OCI-LY1 (cell line): ENCODE data around the gene NRG2.

Source experiments
- H2AFZ ChIP-seq: fragments of 200-600 bp; sonication (generic), shearing (Covaris generic); 2 replicates; pipeline ENCODE4 v1.6.0; 2014; ENCODE audit warnings: antibody characterized with exemption, mild to moderate bottlenecking, low read length
- H3F3A ChIP-seq: fragments of 200-600 bp; sonication (generic), shearing (Covaris generic); 2 replicates; pipeline ENCODE4 v1.6.0; 2014; ENCODE audit warnings: mild to moderate bottlenecking, antibody characterized with exemption, low read length, moderate library complexity; ENCODE audit not compliant: insufficient read depth
- H3K27ac ChIP-seq: fragments of 200-600 bp; sonication (generic); 2 replicates; pipeline ENCODE4 v1.5.1; 2014; ENCODE audit warnings: low read length, mixed run types, mild to moderate bottlenecking, low read depth; ENCODE audit not compliant: poor library complexity, severe bottlenecking
- H3K27me3 ChIP-seq: fragments of 200-600 bp; sonication (generic); 2 replicates; pipeline ENCODE4 v1.6.0; 2014; ENCODE audit warnings: antibody characterized with exemption, mild to moderate bottlenecking, low read length, moderate library complexity; ENCODE audit not compliant: insufficient read depth
- H3K36me3 ChIP-seq: fragments of 200-600 bp; sonication (generic); 2 replicates; pipeline ENCODE4 v1.6.1; 2014; ENCODE audit warnings: mild to moderate bottlenecking, antibody characterized with exemption, low read length, moderate library complexity, mixed read lengths; ENCODE audit not compliant: insufficient read depth
- H3K4me1 ChIP-seq: fragments of 200-600 bp; sonication (generic); 2 replicates; pipeline ENCODE4 v1.5.1; 2014; ENCODE audit warnings: mild to moderate bottlenecking, low read length, moderate library complexity; ENCODE audit not compliant: insufficient read depth, severe bottlenecking
- H3K4me2 ChIP-seq: fragments of 200-600 bp; sonication (generic), shearing (Covaris generic); 2 replicates; pipeline ENCODE4 v1.6.1; 2014; ENCODE audit warnings: low read length
- H3K4me3 ChIP-seq: fragments of 200-600 bp; sonication (generic); 2 replicates; pipeline ENCODE4 v1.5.1; 2014; ENCODE audit warnings: low read length, low read depth, mild to moderate bottlenecking, mixed read lengths; ENCODE audit not compliant: poor library complexity, severe bottlenecking
- H3K79me2 ChIP-seq: fragments of 200-600 bp; shearing (Covaris generic); 2 replicates; pipeline ENCODE4 v1.6.1; 2016; ENCODE audit warnings: mixed run types, low read length, mixed read lengths; ENCODE audit not compliant: insufficient read depth
- H3K9ac ChIP-seq: fragments of 200-600 bp; sonication (generic), shearing (Covaris generic); 2 replicates; pipeline ENCODE4 v1.6.1; 2014; ENCODE audit warnings: mild to moderate bottlenecking, low read length, mixed read lengths
- H3K9me2 ChIP-seq: fragments of 200-600 bp; sonication (generic), shearing (Covaris generic); 2 replicates; pipeline ENCODE4 v1.6.1; 2014; ENCODE audit warnings: low read depth, mild to moderate bottlenecking, low read length, mixed read lengths
- H3K9me3 ChIP-seq: fragments of 200-600 bp; shearing (Covaris generic); 2 replicates; pipeline ENCODE4 v1.6.1; 2014; ENCODE audit warnings: low read length, mixed read lengths
- H4K20me1 ChIP-seq: fragments of 200-600 bp; sonication (generic), shearing (Covaris generic); 2 replicates; pipeline ENCODE4 v1.6.0; 2016; ENCODE audit warnings: mild to moderate bottlenecking, low read length; ENCODE audit not compliant: insufficient read depth
- EZH2 ChIP-seq: fragments of 200-600 bp; sonication (generic), shearing (Covaris generic); IDR thresholded peaks from 2 replicates; pipeline ENCODE4 v1.8.0; 2017; ENCODE audit warnings: borderline replicate concordance, mixed run types, mild to moderate bottlenecking, antibody characterized with exemption, low read length, moderate library complexity, mixed read lengths
- TF ChIP-seq, protein P1 (sequence below): fragments of 200-600 bp; sonication (generic), shearing (Covaris generic); IDR thresholded peaks from 2 replicates; pipeline ENCODE4 v1.5.1; 2017; ENCODE audit warnings: mild to moderate bottlenecking, antibody characterized with exemption, low read length, moderate library complexity, mixed read lengths

NRG2 gene

DNA sequence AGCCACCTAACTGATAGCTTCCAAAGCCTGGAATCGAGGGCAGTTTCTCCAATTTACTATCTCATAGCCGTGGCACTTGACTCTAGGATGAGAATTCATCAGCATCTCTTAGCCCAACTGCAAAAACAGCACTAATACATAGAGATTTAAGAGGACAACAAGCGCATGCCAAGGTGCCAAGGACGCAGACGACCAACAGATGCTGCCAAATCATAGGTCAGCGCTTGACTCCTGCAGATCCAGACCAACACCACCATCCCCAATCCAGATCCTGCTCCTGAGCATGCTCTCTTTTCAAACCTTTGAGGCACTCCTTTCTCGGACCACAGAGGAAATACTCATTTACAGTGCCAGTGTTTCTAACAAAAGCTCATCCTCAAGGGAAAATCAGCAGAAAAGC, 24.6 kb downstream of the NRG2 start:
- Histone ChIP-seq H3K4me1 (no peaks in the 10 kb centered on the region), H3F3A (no peaks in the 10 kb centered on the region), H4K20me1 (no peaks in the 10 kb centered on the region), H3K36me3 (no peaks in the 10 kb centered on the region), H3K9me2 (no peaks in the 10 kb centered on the region), H3K27ac (no peak overlapping the region), H3K79me2 (no peaks in the 10 kb centered on the region), H3K27me3 (no peaks in the 10 kb centered on the region), H3K9ac (no peak overlapping the region), H2AFZ (no peak overlapping the region), H3K4me3 (no peak overlapping the region), H3K9me3 (no peaks in the 10 kb centered on the region), H3K4me2 (no peak overlapping the region)
- TF ChIP-seq, protein P1, sequence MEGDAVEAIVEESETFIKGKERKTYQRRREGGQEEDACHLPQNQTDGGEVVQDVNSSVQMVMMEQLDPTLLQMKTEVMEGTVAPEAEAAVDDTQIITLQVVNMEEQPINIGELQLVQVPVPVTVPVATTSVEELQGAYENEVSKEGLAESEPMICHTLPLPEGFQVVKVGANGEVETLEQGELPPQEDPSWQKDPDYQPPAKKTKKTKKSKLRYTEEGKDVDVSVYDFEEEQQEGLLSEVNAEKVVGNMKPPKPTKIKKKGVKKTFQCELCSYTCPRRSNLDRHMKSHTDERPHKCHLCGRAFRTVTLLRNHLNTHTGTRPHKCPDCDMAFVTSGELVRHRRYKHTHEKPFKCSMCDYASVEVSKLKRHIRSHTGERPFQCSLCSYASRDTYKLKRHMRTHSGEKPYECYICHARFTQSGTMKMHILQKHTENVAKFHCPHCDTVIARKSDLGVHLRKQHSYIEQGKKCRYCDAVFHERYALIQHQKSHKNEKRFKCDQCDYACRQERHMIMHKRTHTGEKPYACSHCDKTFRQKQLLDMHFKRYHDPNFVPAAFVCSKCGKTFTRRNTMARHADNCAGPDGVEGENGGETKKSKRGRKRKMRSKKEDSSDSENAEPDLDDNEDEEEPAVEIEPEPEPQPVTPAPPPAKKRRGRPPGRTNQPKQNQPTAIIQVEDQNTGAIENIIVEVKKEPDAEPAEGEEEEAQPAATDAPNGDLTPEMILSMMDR: no peak
- TF ChIP-seq EZH2: no peak

DNA sequence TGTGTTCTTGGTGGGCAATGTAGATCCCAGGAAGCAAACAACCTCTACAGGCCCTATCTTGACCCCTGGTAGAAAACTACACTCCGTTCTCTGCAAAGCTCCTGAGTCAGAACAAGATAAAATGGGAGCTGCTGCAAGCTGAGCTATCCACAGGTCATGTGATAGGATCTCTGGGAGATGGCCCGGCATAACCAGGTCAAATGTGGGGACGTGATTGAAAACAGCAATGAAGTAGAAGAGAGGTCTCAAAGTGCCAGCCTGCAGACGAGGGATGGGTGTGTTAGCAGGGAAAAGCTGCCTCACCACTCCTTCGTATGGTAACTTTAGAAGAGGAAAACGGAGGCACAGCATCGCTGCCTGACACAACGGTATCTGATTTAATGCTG, 25.0 kb downstream of the NRG2 start:
- Histone ChIP-seq H3F3A (no peaks in the 10 kb centered on the region), H3K9ac (no peak overlapping the region), H3K9me2 (no peaks in the 10 kb centered on the region), H3K79me2 (no peaks in the 10 kb centered on the region), H2AFZ (no peak overlapping the region), H3K4me2 (no peak overlapping the region), H3K27ac (no peak overlapping the region), H3K36me3 (no peaks in the 10 kb centered on the region), H3K4me3 (no peak overlapping the region), H3K4me1 (no peaks in the 10 kb centered on the region), H3K9me3 (no peaks in the 10 kb centered on the region), H4K20me1 (no peaks in the 10 kb centered on the region), H3K27me3 (no peaks in the 10 kb centered on the region)
- TF ChIP-seq EZH2: no peak
- TF ChIP-seq, protein P1: no peak

DNA sequence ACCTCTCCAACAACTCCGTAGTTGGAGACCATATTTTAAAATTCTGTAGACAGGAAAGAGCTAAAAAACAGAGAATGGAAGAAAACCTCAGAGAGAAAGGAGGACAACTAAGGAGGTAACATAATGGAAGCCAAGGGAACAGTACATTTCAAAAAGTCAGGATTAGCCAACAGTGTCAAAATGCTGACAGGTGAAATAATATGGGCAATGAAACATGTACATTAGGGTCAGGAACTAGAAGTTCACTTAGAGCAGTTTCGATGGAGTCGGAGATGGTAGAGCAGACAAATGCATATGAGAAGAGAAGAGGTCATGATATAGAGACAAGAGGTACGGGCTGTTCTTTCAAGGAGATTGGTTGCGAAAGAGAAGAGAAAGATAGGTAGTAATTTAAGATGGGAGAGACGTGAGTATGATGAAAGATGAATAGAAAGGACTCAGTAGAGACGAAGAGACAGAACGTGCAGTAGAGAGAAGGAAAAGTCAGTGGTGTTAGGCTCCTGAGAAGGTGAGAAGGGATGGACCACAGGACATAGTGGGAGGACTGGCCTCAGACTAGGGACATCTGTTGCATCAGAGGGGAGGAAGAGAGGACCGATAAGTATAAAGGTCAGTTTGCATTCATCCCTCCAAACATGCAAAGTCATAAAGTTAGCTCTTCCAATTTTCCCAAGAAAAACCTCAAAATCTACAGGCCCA, 25.6 kb downstream of the NRG2 start:
- Histone ChIP-seq H3K9me2 (no peaks in the 10 kb centered on the region), H3K4me2 (no peak overlapping the region), H3K9me3 (no peaks in the 10 kb centered on the region), H3K4me3 (no peak overlapping the region), H3K27ac (no peak overlapping the region), H3K4me1 (no peaks in the 10 kb centered on the region), H3F3A (no peaks in the 10 kb centered on the region), H3K9ac (no peak overlapping the region), H3K36me3 (no peaks in the 10 kb centered on the region), H4K20me1 (no peaks in the 10 kb centered on the region), H2AFZ (no peak overlapping the region), H3K79me2 (no peaks in the 10 kb centered on the region), H3K27me3 (no peaks in the 10 kb centered on the region)
- TF ChIP-seq EZH2: no peak
- TF ChIP-seq, protein P1: no peak
